Measurements from ENCODE around the gene TMEM163.

- TF ChIP-seq CTCF (IDR thresholded peaks at IDR 0.05) = no peak
- TF ChIP-seq POLR2A (IDR thresholded peaks at IDR 0.05) = no peak
Measured at GRCh38 chr2:134515137-134515536, 203.7 kb downstream of the TMEM163 start.
